HG03103 (cell line): ENCODE data around the gene TRABD2B.

Experiments used
- ATAC-seq: cut with Tn5 transposase; IDR thresholded peaks from one replicate; pipeline ENCODE4 v1.9.1; 2021; ENCODE audit warnings: low read depth; ENCODE audit not compliant: unreplicated experiment

TRABD2B gene

GRCh38 chr1:47837866-47838561 is 159.2 kb downstream of the TRABD2B start:
- no peak for ATAC-seq

- ATAC-seq, result no peak
Observed at GRCh38 chr1:47837056-47837830, 159.9 kb downstream of the TRABD2B start.

- ATAC-seq, result no peak
Observed at GRCh38 chr1:47835409-47835808, 161.8 kb downstream of the TRABD2B start.

- no peak for ATAC-seq
Observed at GRCh38 chr1:47834326-47834725, 162.9 kb downstream of the TRABD2B start.

GRCh38 chr1:47830641-47831333 is 166.4 kb downstream of the TRABD2B start:
- ATAC-seq, result no peak

- ATAC-seq, result no peak
Observed at GRCh38 chr1:47830021-47830420, 167.2 kb downstream of the TRABD2B start.

- ATAC-seq, result no peak
Observed at GRCh38 chr1:47828978-47829377, 168.2 kb downstream of the TRABD2B start.

- ATAC-seq, result no peak
Observed at GRCh38 chr1:47827109-47827508, 170.1 kb downstream of the TRABD2B start.

- ATAC-seq, result no peak
Observed at GRCh38 chr1:47824716-47825115, 172.5 kb downstream of the TRABD2B start.

- ATAC-seq, result no peak
Observed at GRCh38 chr1:47824297-47824696, 172.9 kb downstream of the TRABD2B start.

GRCh38 chr1:47823040-47823808 is 174.0 kb downstream of the TRABD2B start:
- no peak for ATAC-seq

- ATAC-seq, result no peak
Observed at GRCh38 chr1:47821760-47822159, 175.4 kb downstream of the TRABD2B start.

- no peak for ATAC-seq
Observed at GRCh38 chr1:47819574-47819888, 177.7 kb downstream of the TRABD2B start.

- no peak for ATAC-seq
Observed at GRCh38 chr1:47818682-47819573, 178.3 kb downstream of the TRABD2B start.

- ATAC-seq, result no peak
Observed at GRCh38 chr1:47817861-47818260, 179.3 kb downstream of the TRABD2B start.

- no peak for ATAC-seq
Observed at GRCh38 chr1:47816325-47817071, 180.7 kb downstream of the TRABD2B start.

GRCh38 chr1:47814612-47815395 is 182.4 kb downstream of the TRABD2B start:
- no peak for ATAC-seq

GRCh38 chr1:47813970-47814369 is 183.2 kb downstream of the TRABD2B start:
- no peak for ATAC-seq
